Upper lobe of left lung (tissue), 4 donors: Measurements from ENCODE around the gene MCM7.

Experiments used
- CTCF ChIP-seq, 6 experiments: fragments of 450-650 bp in 4 of 6; fragments of 200-600 bp in 2 of 6; sonication (generic) in 2 of 6; IDR thresholded peaks; one replicate each; pipeline ENCODE4 v1.5.1; 2016 to 2019; ENCODE audit warnings: antibody characterized with exemption in 6 of 6
- POLR2A ChIP-seq, 4 donors: fragments of 450-650 bp; IDR thresholded peaks; one replicate each; pipeline ENCODE4 v1.5.1; 2016 to 2017; ENCODE audit warnings: antibody characterized with exemption in 4 of 4, mild to moderate bottlenecking in 2 of 4

DNA sequence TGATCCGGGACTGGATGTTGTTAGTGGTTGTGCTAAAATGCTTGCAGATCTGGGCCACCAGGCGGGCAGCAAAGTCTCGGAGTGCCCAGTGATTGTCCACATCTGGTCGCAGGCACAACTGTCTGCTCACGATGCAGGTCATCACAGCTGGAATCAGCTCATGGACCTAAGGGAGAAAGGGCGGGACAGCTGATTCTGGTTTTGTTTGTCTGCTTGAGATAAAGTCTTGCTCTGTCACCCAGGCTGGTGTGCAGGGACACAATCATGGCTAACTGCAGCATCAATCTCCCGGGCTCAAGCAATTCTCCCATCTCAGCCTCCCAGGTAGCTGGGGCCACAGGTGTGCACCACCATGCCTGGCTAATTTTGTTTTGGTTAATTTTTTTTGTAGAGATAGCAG, 10.0 kb upstream of the MCM7 start:
- TF ChIP-seq POLR2A (IDR thresholded peaks at IDR 0.05) (no peak), CTCF (IDR thresholded peaks at IDR 0.05) (no peak)
